ENCODE data around the gene MYOM1.

- no peak for TF ChIP-seq CTCF (IDR thresholded peaks at IDR 0.05)
- no peak for TF ChIP-seq POLR2A (IDR thresholded peaks at IDR 0.05)
Measured at GRCh38 chr18:3180325-3180724, 39.4 kb downstream of the MYOM1 start.
